Natural killer cell (primary cell): ENCODE data around the gene FARP1. TPM values are rescaled to one million over a fixed set of nuclear protein-coding genes. Genes with fewer than 3 reads are reported as not detected.
A peak's percentile ranks its signal among the peaks of the same experiment; 100 is the strongest.

Experiments
- ATAC-seq, 3 donors: fragments of 150-1000 bp in 2 of 3; fragments of 200-7000 bp in 1 of 3; cut with Tn5 transposase; 1 replicate in 1 of 3; 2 replicates in 2 of 3; pipeline ENCODE4 v1.10.0; 2021; ENCODE audit warnings: mild to moderate bottlenecking in 2 of 3, moderate library complexity in 2 of 3
- DNase-seq, 2 donors: peaks; one replicate each; pipeline versions ENCODE4 v3.0.0 to v3.0.0-alpha.2; 2013 to 2021; ENCODE audit warnings: mixed read lengths in 1 of 2
- H3K27ac ChIP-seq: one replicate; pipeline ENCODE4 v1.5.1; 2013; ENCODE audit warnings: mild to moderate bottlenecking, low read length
- H3K27me3 ChIP-seq: one replicate; pipeline ENCODE4 v1.6.1; 2013; ENCODE audit warnings: low read length; ENCODE audit not compliant: control insufficient read depth, insufficient read depth
- H3K36me3 ChIP-seq: one replicate; pipeline ENCODE4 v1.6.1; 2013; ENCODE audit warnings: low read length; ENCODE audit not compliant: control insufficient read depth, insufficient read depth
- H3K4me1 ChIP-seq: one replicate; pipeline ENCODE4 v1.6.1; 2013; ENCODE audit warnings: low read length; ENCODE audit not compliant: control insufficient read depth, insufficient read depth
- H3K4me3 ChIP-seq: one replicate; pipeline ENCODE4 v1.5.1; 2013; ENCODE audit warnings: low read length
- H3K9me3 ChIP-seq: one replicate; pipeline ENCODE4 v1.6.1; 2013; ENCODE audit warnings: low read length; ENCODE audit not compliant: control insufficient read depth, insufficient read depth
- H3K27ac Mint-ChIP-seq, 2 donors: one replicate each; pipeline ENCODE4 v1.8.0; 2022; ENCODE audit warnings: mild to moderate bottlenecking in 2 of 2, mixed read lengths in 2 of 2, moderate library complexity in 1 of 2
- H3K27me3 Mint-ChIP-seq, 2 donors: one replicate each; pipeline ENCODE4 v1.8.0; 2022; ENCODE audit warnings: low read depth in 2 of 2, mixed read lengths in 2 of 2
- H3K36me3 Mint-ChIP-seq: one replicate; pipeline ENCODE4 v1.8.0; 2022; ENCODE audit warnings: mixed read lengths
- H3K4me1 Mint-ChIP-seq, 2 donors: one replicate each; pipeline ENCODE4 v1.8.0; 2022; ENCODE audit warnings: mixed read lengths in 2 of 2
- H3K4me3 Mint-ChIP-seq: one replicate; pipeline ENCODE4 v1.8.0; 2022; ENCODE audit warnings: mild to moderate bottlenecking, moderate library complexity, mixed read lengths
- H3K9me3 Mint-ChIP-seq, 2 donors: one replicate each; pipeline ENCODE4 v1.8.0; 2022; ENCODE audit warnings: mixed read lengths in 2 of 2
- WGBS: methylation state at CpG from one replicate; pipeline ENCODE4 v1.1.7; 2013; ENCODE audit warnings: missing lambda C conversion rate; ENCODE audit not compliant: insufficient coverage; 5-methylcytosine and 5-hydroxymethylcytosine counted together
- intact Hi-C: fragments of 100-400 bp; cut with micrococcal nuclease; formaldehyde crosslinking; loops from one replicate; pipeline ENCODE4 v1.14.2; 2022
- total RNA-seq, 4 donors: library from RNA; stranded (reverse); fragments of 120-200 nt in 1 of 4; gene quantifications; one replicate each; pipeline versions ENCODE4 v1.2.3 to v1.2.4, GENCODE V29; 2013 to 2022
- TF ChIP-seq, protein P1 (sequence below): fragments of 200-600 bp; IDR thresholded peaks from one replicate; pipeline ENCODE4 v1.8.0; 2022; ENCODE audit warnings: antibody characterized with exemption

Gene FARP1, protein sequence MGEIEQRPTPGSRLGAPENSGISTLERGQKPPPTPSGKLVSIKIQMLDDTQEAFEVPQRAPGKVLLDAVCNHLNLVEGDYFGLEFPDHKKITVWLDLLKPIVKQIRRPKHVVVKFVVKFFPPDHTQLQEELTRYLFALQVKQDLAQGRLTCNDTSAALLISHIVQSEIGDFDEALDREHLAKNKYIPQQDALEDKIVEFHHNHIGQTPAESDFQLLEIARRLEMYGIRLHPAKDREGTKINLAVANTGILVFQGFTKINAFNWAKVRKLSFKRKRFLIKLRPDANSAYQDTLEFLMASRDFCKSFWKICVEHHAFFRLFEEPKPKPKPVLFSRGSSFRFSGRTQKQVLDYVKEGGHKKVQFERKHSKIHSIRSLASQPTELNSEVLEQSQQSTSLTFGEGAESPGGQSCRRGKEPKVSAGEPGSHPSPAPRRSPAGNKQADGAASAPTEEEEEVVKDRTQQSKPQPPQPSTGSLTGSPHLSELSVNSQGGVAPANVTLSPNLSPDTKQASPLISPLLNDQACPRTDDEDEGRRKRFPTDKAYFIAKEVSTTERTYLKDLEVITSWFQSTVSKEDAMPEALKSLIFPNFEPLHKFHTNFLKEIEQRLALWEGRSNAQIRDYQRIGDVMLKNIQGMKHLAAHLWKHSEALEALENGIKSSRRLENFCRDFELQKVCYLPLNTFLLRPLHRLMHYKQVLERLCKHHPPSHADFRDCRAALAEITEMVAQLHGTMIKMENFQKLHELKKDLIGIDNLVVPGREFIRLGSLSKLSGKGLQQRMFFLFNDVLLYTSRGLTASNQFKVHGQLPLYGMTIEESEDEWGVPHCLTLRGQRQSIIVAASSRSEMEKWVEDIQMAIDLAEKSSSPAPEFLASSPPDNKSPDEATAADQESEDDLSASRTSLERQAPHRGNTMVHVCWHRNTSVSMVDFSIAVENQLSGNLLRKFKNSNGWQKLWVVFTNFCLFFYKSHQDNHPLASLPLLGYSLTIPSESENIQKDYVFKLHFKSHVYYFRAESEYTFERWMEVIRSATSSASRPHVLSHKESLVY
- total RNA-seq: 1 to 10 TPM in 2 of 3 donors, under 1 TPM in 1; 0.71 to 1.2 (median 1.1) TPM
- total RNA-seq (2013): 1.4 TPM

DNA sequence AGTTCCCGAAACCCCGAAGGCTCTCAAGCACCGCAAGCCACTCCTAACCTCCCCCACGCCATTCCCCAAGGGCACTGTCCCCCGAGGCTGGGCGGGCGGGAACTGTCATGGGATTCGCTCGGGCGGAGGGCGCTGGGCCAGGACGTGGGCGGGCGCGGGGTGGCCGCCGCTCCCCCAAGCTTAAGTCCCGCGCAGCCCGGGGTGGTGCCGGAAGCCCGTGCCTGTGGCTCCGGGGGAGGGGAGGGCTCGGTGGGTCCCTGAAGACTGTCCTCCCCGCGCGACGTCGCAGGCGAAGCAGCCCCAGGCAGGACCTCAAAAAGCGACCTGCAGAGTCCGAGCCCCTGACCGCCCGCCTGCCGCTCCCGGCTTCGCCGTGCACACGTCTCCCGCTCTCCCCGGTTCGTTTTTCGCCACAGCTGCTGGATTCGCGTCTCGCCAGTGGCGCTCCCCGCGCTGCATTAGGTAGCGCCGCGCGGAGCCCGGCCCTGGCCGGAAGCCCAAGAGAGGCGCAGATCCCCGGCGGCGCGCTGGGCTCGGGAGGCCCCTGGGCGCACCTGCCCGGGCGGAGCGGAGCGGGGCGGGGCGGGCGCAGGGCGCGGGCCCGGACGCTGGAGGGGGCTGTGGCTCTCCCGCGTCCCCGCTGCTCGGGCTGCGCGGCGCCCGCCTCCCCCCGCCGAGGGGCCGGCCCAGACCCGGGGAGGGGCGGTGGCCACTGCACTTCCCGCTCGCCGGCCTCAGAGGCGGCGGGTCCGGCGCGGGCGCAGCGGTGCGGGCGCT, at the start of gene FARP1:
TSS of gene FARP1 (plus strand) at position 715 of the 777 bp plus-strand sequence. CDS start 70,149 bp downstream, outside the sequence.
- H3K27me3 Mint-ChIP-seq: peaks cover 29 to 44% of the 10 kb centered on the region in 2 donors

DNA sequence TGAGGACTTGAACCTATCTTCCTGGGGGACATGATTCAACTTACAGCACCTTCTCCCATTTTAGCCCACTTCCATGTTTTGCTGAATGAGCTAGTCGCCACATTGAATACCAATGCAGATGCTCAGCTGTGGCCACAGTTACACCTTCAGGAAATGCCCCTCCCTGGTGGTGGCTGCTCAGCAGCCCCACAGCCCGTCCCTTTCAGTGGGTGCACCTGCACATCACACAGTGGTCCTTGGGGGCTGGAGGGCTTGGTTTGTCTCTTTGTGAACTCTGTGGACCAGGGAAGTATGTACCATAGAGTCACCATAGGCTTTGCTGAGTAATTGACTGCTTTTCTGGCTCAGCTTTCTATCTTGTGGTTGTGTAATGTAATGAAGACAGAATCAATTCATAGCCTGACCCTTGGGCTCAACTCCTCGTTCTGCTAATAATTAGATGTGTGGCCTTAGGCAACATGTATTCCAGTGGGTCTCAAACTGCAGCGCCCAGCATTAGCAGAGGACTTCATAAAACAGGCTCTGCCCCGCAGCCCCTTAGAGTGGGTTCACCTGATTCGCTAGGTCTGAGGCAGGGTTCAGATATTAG, 48.1 kb upstream of the FARP1 start:
- peaks cover 3 to 10% of the 10 kb centered on the region in 2 donors for H3K27me3 Mint-ChIP-seq

More for the DNA sequence above, at the start of gene FARP1:
- H3K27ac ChIP-seq: no peak within 1 kb of the TSS
- no peak within 1 kb of the TSS for H3K4me3 ChIP-seq
- H3K27me3 ChIP-seq: peaks cover 9% of the 10 kb centered on the region
- H3K36me3 Mint-ChIP-seq: no peaks in the 10 kb centered on the region
- no peaks in the 10 kb centered on the region for H3K9me3 ChIP-seq
- no peaks in the 10 kb centered on the region for H3K9me3 Mint-ChIP-seq
- H3K27ac Mint-ChIP-seq: no peak within 1 kb of the TSS
- H3K4me3 Mint-ChIP-seq: peak within 1 kb of the TSS; percentile 75
- ATAC-seq: peak; percentile 57 to 77 (median 61)
- no peaks in the 10 kb centered on the region for H3K36me3 ChIP-seq
- intact Hi-C loops: no loop called here
- under 1% methylated on average over 98 of the region's 98 CpGs for WGBS
- TF ChIP-seq, protein P1, sequence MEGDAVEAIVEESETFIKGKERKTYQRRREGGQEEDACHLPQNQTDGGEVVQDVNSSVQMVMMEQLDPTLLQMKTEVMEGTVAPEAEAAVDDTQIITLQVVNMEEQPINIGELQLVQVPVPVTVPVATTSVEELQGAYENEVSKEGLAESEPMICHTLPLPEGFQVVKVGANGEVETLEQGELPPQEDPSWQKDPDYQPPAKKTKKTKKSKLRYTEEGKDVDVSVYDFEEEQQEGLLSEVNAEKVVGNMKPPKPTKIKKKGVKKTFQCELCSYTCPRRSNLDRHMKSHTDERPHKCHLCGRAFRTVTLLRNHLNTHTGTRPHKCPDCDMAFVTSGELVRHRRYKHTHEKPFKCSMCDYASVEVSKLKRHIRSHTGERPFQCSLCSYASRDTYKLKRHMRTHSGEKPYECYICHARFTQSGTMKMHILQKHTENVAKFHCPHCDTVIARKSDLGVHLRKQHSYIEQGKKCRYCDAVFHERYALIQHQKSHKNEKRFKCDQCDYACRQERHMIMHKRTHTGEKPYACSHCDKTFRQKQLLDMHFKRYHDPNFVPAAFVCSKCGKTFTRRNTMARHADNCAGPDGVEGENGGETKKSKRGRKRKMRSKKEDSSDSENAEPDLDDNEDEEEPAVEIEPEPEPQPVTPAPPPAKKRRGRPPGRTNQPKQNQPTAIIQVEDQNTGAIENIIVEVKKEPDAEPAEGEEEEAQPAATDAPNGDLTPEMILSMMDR: no peak
- H3K4me1 ChIP-seq: peaks cover 11% of the 10 kb centered on the region
- H3K4me1 Mint-ChIP-seq: peaks cover 5 to 12% of the 10 kb centered on the region in 2 donors
- peak in 1 of 2 donors; percentile 18 for DNase-seq

DNA sequence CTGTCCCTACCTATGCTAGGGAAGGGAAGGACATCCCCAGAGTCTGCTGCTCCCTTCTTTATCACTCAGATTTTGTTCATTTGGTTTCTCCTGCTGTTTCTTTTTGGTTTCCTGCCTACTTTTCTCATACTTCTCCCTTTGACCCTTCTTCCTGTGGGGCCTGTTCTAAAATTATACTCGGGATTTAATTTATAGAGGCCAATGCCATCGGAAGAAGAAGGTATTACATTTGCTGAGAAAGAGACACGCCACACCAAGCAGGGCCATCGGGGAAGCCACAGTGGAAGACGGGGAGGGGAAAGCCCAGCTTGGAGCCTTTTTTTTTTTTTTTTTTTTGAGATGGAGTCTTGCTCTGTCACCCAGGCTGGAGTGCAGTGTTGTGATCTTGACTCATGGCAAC, 46.8 kb upstream of the FARP1 start:
- Histone ChIP-seq H3K27me3 (no peaks in the 10 kb centered on the region), H3K9me3 (no peaks in the 10 kb centered on the region), H3K27ac (no peak overlapping the region), H3K4me3 (no peak overlapping the region), H3K36me3 (no peaks in the 10 kb centered on the region), H3K4me1 (no peaks in the 10 kb centered on the region)
- H3K4me3 Mint-ChIP-seq: no peak overlapping the region
- no peaks in the 10 kb centered on the region for H3K9me3 Mint-ChIP-seq
- intact Hi-C loops: no loop called here
- H3K36me3 Mint-ChIP-seq: no peaks in the 10 kb centered on the region
- H3K27ac Mint-ChIP-seq: no peak overlapping the region
- H3K27me3 Mint-ChIP-seq: peaks cover 3 to 10% of the 10 kb centered on the region in 2 donors
- no peak for ATAC-seq
- DNase-seq: no peak
- 63% methylated on average over 5 of the region's 5 CpGs for WGBS
- no peaks in the 10 kb centered on the region for H3K4me1 Mint-ChIP-seq
- TF ChIP-seq, protein P1: no peak

More for the DNA sequence above, 48.1 kb upstream of the FARP1 start:
- TF ChIP-seq, protein P1: no peak
- ATAC-seq (no peak), DNase-seq (no peak)
- no peaks in the 10 kb centered on the region for H3K9me3 ChIP-seq
- H3K4me3 ChIP-seq: no peak overlapping the region
- no peak overlapping the region for H3K27ac ChIP-seq
- Mint-ChIP-seq H3K36me3 (no peaks in the 10 kb centered on the region), H3K4me3 (no peak overlapping the region), H3K4me1 (no peaks in the 10 kb centered on the region), H3K27ac (no peak overlapping the region), H3K9me3 (no peaks in the 10 kb centered on the region)
- H3K27me3 ChIP-seq: no peaks in the 10 kb centered on the region
- 74% methylated on average over 6 of the region's 6 CpGs for WGBS
- no peaks in the 10 kb centered on the region for H3K4me1 ChIP-seq
- no peaks in the 10 kb centered on the region for H3K36me3 ChIP-seq
- intact Hi-C loops: no loop called here
